ENCODE measurements around the gene TBX10. TPM values are rescaled to one million over a fixed set of nuclear protein-coding genes. Genes with fewer than 3 reads are reported as not detected.

TBX10 gene
- total RNA-seq, 4 donors from 2014 or later: not detected

- DNase-seq (ENCODE audit: extremely low spot score): no peak
- Histone ChIP-seq H3K27ac (replicated peaks in 1 of 4) (no peak overlapping the region), H3K4me3 (no peak overlapping the region), H3K36me3 (no peaks in the 10 kb centered on the region), H3K4me1 (no peaks in the 10 kb centered on the region), H3K9me3 (no peaks in the 10 kb centered on the region), H3K27me3 (peaks cover 0 to 27% (median 4%) of the 10 kb centered on the region in 4 donors)
- TF ChIP-seq CTCF (IDR thresholded peaks at IDR 0.05) (no peak), POLR2AphosphoS5 (IDR thresholded peaks at IDR 0.05) (no peak), POLR2A (IDR thresholded peaks at IDR 0.05; ENCODE audit: low read depth) (no peak), EP300 (IDR thresholded peaks at IDR 0.05) (no peak)
- intact Hi-C loops (cut with DNase I): no loop called here
- WGBS: 77% methylated on average over 9 of the region's 9 CpGs
These were observed 14.7 kb upstream of the TBX10 start for GRCh38 chr11:67654225-67654624.

- DNase-seq (ENCODE audit: extremely low spot score): no peak
- no peak overlapping the region for H3K27ac ChIP-seq (replicated peaks in 1 of 4)
These were observed 13.6 kb upstream of the TBX10 start for GRCh38 chr11:67652965-67653845.

GRCh38 chr11:67651976-67652781 is 12.6 kb upstream of the TBX10 start:
- no peak for DNase-seq (ENCODE audit: extremely low spot score)
- no peak overlapping the region for H3K4me3 ChIP-seq
- no peak overlapping the region for H3K27ac ChIP-seq (replicated peaks in 1 of 4)
- TF ChIP-seq POLR2AphosphoS5 (IDR thresholded peaks at IDR 0.05) (no peak), EP300 (IDR thresholded peaks at IDR 0.05) (no peak), POLR2A (IDR thresholded peaks at IDR 0.05; ENCODE audit: low read depth) (no peak), CTCF (IDR thresholded peaks at IDR 0.05) (no peak)
- 46% methylated on average over 13 of the region's 13 CpGs for WGBS
- no peaks in the 10 kb centered on the region for H3K4me1 ChIP-seq
- H3K27me3 ChIP-seq: peaks cover 0 to 47% (median 4%) of the 10 kb centered on the region in 4 donors
- no peaks in the 10 kb centered on the region for H3K9me3 ChIP-seq
- intact Hi-C loops (cut with DNase I): no loop called here
- no peaks in the 10 kb centered on the region for H3K36me3 ChIP-seq

More at GRCh38 chr11:67652965-67653845, 13.6 kb upstream of the TBX10 start:
- Histone ChIP-seq H3K27me3 (peaks cover 0 to 37% (median 4%) of the 10 kb centered on the region in 4 donors), H3K9me3 (no peaks in the 10 kb centered on the region), H3K4me3 (no peak overlapping the region), H3K4me1 (no peaks in the 10 kb centered on the region), H3K36me3 (no peaks in the 10 kb centered on the region)
- TF ChIP-seq EP300 (IDR thresholded peaks at IDR 0.05): no peak
- no peak for TF ChIP-seq CTCF (IDR thresholded peaks at IDR 0.05)
- no peak for TF ChIP-seq POLR2AphosphoS5 (IDR thresholded peaks at IDR 0.05)
- no peak for TF ChIP-seq POLR2A (IDR thresholded peaks at IDR 0.05; ENCODE audit: low read depth)
- intact Hi-C loops (cut with DNase I): no loop called here
- 85% methylated on average over 14 of the region's 15 CpGs for WGBS

GRCh38 chr11:67649634-67650510 is 10.3 kb upstream of the TBX10 start:
- no peak overlapping the region for H3K27ac ChIP-seq (replicated peaks in 1 of 4)
- intact Hi-C loops (cut with DNase I): no loop called here
- H3K9me3 ChIP-seq: no peaks in the 10 kb centered on the region
- H3K4me3 ChIP-seq: peak overlapping the region in 3 of 4 donors; percentile 32 to 43 (median 34)
- TF ChIP-seq EP300 (IDR thresholded peaks at IDR 0.05) (no peak), POLR2A (IDR thresholded peaks at IDR 0.05; ENCODE audit: low read depth) (no peak), POLR2AphosphoS5 (IDR thresholded peaks at IDR 0.05) (no peak), CTCF (IDR thresholded peaks at IDR 0.05) (no peak)
- H3K4me1 ChIP-seq: no peaks in the 10 kb centered on the region
- 79% methylated on average over 20 of the region's 22 CpGs for WGBS
- H3K27me3 ChIP-seq: peaks cover 0 to 62% (median 4%) of the 10 kb centered on the region in 4 donors
- DNase-seq (ENCODE audit: extremely low spot score): no peak
- H3K36me3 ChIP-seq: no peaks in the 10 kb centered on the region
